IPS-20b (cell line): ENCODE results near the gene BTBD6.

Experiments used
- H3K27ac ChIP-seq: one replicate; pipeline ENCODE4 v1.5.1; 2013; ENCODE audit warnings: low read length
- H3K27me3 ChIP-seq: 2 replicates; pipeline ENCODE4 v1.6.1; 2013; ENCODE audit warnings: mild to moderate bottlenecking, low read length, inconsistent platforms; ENCODE audit not compliant: insufficient read depth
- H3K36me3 ChIP-seq: 2 replicates; pipeline ENCODE4 v1.6.1; 2013; ENCODE audit warnings: low read depth, mild to moderate bottlenecking, inconsistent platforms, low read length, moderate library complexity; ENCODE audit not compliant: insufficient read depth
- H3K4me1 ChIP-seq: 2 replicates; pipeline ENCODE4 v1.6.1; 2013; ENCODE audit warnings: mild to moderate bottlenecking, control low read depth, inconsistent platforms, low read length, moderate library complexity; ENCODE audit not compliant: insufficient read depth
- H3K4me3 ChIP-seq: 2 replicates; pipeline ENCODE4 v1.5.1; 2013; ENCODE audit warnings: mild to moderate bottlenecking, low read length, inconsistent platforms
- H3K9ac ChIP-seq: 2 replicates; pipeline ENCODE4 v1.6.1; 2013; ENCODE audit warnings: low read depth, mild to moderate bottlenecking, inconsistent platforms, low read length, moderate library complexity
- H3K9me3 ChIP-seq: 2 replicates; pipeline ENCODE4 v1.6.1; 2013; ENCODE audit warnings: mild to moderate bottlenecking, low read depth, low read length, inconsistent platforms; ENCODE audit not compliant: insufficient read depth

The BTBD6 gene

GRCh38 chr14:105221598-105222178 lies 26.6 kb upstream of the BTBD6 start:
- Histone ChIP-seq H3K27ac (no peak overlapping the region), H3K36me3 (no peaks in the 10 kb centered on the region; the same call in none of the 2 replicates), H3K4me3 (no peak overlapping the region), H3K9me3 (no peaks in the 10 kb centered on the region), H3K27me3 (no peaks in the 10 kb centered on the region), H3K9ac (no peak overlapping the region), H3K4me1 (no peaks in the 10 kb centered on the region)

- Histone ChIP-seq H3K4me3 (no peak overlapping the region), H3K4me1 (no peaks in the 10 kb centered on the region), H3K27ac (no peak overlapping the region), H3K36me3 (no peaks in the 10 kb centered on the region; the same call in none of the 2 replicates), H3K27me3 (no peaks in the 10 kb centered on the region), H3K9me3 (no peaks in the 10 kb centered on the region), H3K9ac (no peak overlapping the region)
These were observed 25.1 kb upstream of the BTBD6 start for GRCh38 chr14:105223260-105223659.

- no peak overlapping the region for H3K4me3 ChIP-seq
- no peaks in the 10 kb centered on the region for H3K4me1 ChIP-seq
- H3K27me3 ChIP-seq = no peaks in the 10 kb centered on the region
- no peaks in the 10 kb centered on the region; the same call in 1 of the 2 replicates for H3K36me3 ChIP-seq
- H3K9me3 ChIP-seq = no peaks in the 10 kb centered on the region
- H3K9ac ChIP-seq = no peak overlapping the region
- H3K27ac ChIP-seq = no peak overlapping the region
These were observed 24.4 kb upstream of the BTBD6 start for GRCh38 chr14:105223770-105224544.

GRCh38 chr14:105224845-105225570 lies 23.3 kb upstream of the BTBD6 start:
- Histone ChIP-seq H3K27ac (no peak overlapping the region), H3K27me3 (no peaks in the 10 kb centered on the region), H3K9me3 (no peaks in the 10 kb centered on the region), H3K4me3 (no peak overlapping the region), H3K9ac (no peak overlapping the region), H3K36me3 (no peaks in the 10 kb centered on the region; the same call in 1 of the 2 replicates), H3K4me1 (no peaks in the 10 kb centered on the region)

- H3K9me3 ChIP-seq = no peaks in the 10 kb centered on the region
- no peaks in the 10 kb centered on the region for H3K4me1 ChIP-seq
- H3K27ac ChIP-seq = no peak overlapping the region
- H3K27me3 ChIP-seq = no peaks in the 10 kb centered on the region
- no peak overlapping the region for H3K4me3 ChIP-seq
- no peaks in the 10 kb centered on the region; the same call in 1 of the 2 replicates for H3K36me3 ChIP-seq
- H3K9ac ChIP-seq = no peak overlapping the region
These were observed 22.1 kb upstream of the BTBD6 start for GRCh38 chr14:105226198-105226597.

- H3K9me3 ChIP-seq = no peaks in the 10 kb centered on the region
- no peak overlapping the region for H3K4me3 ChIP-seq
- no peaks in the 10 kb centered on the region; the same call in 1 of the 2 replicates for H3K36me3 ChIP-seq
- H3K27ac ChIP-seq = no peak overlapping the region
- no peak overlapping the region for H3K9ac ChIP-seq
- no peaks in the 10 kb centered on the region for H3K27me3 ChIP-seq
- H3K4me1 ChIP-seq = no peaks in the 10 kb centered on the region
These were observed 21.0 kb upstream of the BTBD6 start for GRCh38 chr14:105227346-105227745.

GRCh38 chr14:105228562-105228961 lies 19.8 kb upstream of the BTBD6 start:
- H3K4me3 ChIP-seq = no peak overlapping the region
- no peak overlapping the region for H3K27ac ChIP-seq
- H3K4me1 ChIP-seq = no peaks in the 10 kb centered on the region
- H3K9ac ChIP-seq = no peak overlapping the region
- no peaks in the 10 kb centered on the region for H3K27me3 ChIP-seq
- no peaks in the 10 kb centered on the region; the same call in 1 of the 2 replicates for H3K36me3 ChIP-seq
- no peaks in the 10 kb centered on the region for H3K9me3 ChIP-seq

- Histone ChIP-seq H3K9me3 (no peaks in the 10 kb centered on the region), H3K27me3 (no peaks in the 10 kb centered on the region), H3K36me3 (no peaks in the 10 kb centered on the region), H3K4me3 (no peak overlapping the region), H3K4me1 (no peaks in the 10 kb centered on the region), H3K9ac (no peak overlapping the region), H3K27ac (no peak overlapping the region)
These were observed 19.2 kb upstream of the BTBD6 start for GRCh38 chr14:105229099-105229655.

GRCh38 chr14:105240811-105241576 lies 7.3 kb upstream of the BTBD6 start:
- no peaks in the 10 kb centered on the region for H3K27me3 ChIP-seq
- H3K9me3 ChIP-seq = no peaks in the 10 kb centered on the region
- H3K4me1 ChIP-seq = no peaks in the 10 kb centered on the region
- H3K4me3 ChIP-seq = no peak overlapping the region
- H3K36me3 ChIP-seq = no peaks in the 10 kb centered on the region
- H3K9ac ChIP-seq = no peak overlapping the region
- no peak overlapping the region for H3K27ac ChIP-seq

GRCh38 chr14:105241641-105242040 lies 6.7 kb upstream of the BTBD6 start:
- Histone ChIP-seq H3K4me3 (no peak overlapping the region), H3K27ac (no peak overlapping the region), H3K27me3 (no peaks in the 10 kb centered on the region), H3K4me1 (no peaks in the 10 kb centered on the region), H3K9me3 (no peaks in the 10 kb centered on the region), H3K36me3 (no peaks in the 10 kb centered on the region), H3K9ac (no peak overlapping the region)

- H3K36me3 ChIP-seq = no peaks in the 10 kb centered on the region
- H3K4me1 ChIP-seq = no peaks in the 10 kb centered on the region
- H3K9me3 ChIP-seq = no peaks in the 10 kb centered on the region
- H3K27ac ChIP-seq = no peak overlapping the region
- no peak overlapping the region for H3K4me3 ChIP-seq
- peaks cover 10% of the 10 kb centered on the region; the same call in 1 of the 2 replicates for H3K27me3 ChIP-seq
- no peak overlapping the region for H3K9ac ChIP-seq
These were observed 4.0 kb upstream of the BTBD6 start for GRCh38 chr14:105244334-105244733.
